Amniotic stem cell (primary cell): ENCODE data around the gene CDH13.
"Not testable (repeated sequence)": the region's sequence is repeated elsewhere in the genome, so short reads cannot be mapped to it uniquely, and the experiment has no call there.

Experiments used
- DNase-seq: peaks from one replicate; lab custom pipeline; 2025; lab: John Stamatoyannopoulos, UW

Gene CDH13

DNA sequence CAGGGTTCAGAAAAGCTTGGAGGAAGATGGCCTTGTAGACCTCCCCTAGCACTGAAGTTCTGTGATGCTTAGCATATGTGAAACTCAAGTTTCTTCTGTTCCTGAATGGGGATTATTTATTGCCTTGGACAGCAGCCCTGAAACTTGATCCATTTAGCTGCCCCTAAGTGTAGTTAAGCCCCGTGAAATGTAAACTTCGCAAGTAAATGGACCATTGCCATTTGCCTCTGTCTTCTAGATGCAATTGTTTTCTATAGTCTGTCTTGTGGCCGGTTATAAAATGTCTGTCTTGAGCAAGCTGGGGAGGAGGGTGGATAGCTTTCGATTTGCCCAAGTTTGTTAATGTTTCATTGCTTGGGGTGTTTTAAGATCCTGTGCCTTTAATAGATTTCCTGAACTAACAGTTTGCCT is 261.8 kb downstream of the CDH13 start:
- peak; percentile 16 for DNase-seq

DNA sequence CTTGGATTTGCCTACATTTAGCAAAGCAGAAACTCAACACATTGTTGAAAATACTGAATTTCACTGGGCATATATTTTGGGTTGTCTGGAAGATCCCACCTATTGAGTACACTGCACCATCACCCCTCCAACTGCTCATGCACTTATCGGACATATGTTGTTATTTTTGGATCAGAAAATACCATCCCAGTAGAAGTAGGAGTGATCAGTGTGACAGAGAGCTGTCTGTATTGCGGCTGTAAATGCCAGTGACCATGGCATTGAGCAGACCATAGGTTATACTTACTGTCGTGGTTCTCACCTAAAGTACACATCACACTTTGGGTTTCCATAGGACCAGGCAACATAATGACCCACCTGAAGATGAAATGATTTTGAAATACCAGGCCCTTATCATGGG is 264.7 kb downstream of the CDH13 start:
- DNase-seq = no peak

DNA sequence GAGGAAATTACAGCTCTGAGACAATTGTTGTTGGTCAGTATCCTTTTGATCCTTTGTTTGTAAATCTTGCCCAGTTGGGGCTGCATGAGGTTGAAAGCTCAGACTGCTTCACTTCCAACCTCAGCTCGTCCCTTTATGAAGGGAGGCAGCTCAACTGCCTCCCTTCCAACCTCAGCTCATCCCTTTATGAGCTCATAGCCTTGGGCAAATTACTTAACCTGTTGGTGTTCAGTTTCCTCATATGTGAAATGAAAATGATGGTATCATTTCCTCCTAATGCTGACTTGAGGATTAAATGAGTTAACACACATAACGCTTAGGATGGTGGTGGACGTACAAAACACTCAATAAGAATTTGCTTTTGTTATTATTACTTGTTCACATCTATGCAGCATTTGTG is 265.1 kb downstream of the CDH13 start:
- DNase-seq = no peak

DNA sequence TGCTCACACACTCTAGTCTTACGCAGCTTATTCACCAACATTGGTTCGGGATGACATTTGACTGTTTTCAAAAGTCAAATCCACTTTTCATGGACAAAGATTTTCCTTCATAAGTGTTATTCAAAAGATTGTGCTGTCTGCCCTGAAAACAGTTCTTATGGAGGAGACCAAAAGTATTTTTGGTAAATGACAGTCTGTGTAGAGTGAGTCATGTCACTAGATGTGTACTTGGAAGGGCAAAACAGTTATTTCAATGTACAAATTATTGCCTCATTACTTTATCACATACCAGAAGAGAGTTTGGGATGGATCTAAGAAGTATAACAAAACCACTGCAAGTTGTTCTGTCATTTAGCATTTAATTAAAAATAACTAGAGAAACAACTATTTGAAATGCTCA is 265.6 kb downstream of the CDH13 start:
- no peak for DNase-seq

DNA sequence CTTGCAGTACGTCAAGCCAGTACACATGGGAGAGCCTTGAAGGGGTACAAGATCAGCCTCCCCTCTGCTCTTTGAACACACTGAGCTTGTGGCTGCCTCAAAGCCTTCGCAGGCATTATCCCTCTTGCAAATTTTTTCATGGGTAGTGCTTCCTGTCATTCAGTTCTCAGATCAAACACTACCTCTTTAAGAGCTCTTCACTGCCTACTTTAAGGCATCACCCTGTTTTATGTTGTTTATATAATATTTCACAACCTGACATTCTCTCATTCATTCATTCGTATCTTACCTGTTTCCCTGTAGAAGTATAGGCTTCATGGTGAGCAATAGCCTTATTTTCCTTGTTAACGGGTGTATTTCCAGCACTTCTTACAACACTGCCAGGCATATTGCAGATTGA is 269.1 kb downstream of the CDH13 start:
- DNase-seq = no peak

DNA sequence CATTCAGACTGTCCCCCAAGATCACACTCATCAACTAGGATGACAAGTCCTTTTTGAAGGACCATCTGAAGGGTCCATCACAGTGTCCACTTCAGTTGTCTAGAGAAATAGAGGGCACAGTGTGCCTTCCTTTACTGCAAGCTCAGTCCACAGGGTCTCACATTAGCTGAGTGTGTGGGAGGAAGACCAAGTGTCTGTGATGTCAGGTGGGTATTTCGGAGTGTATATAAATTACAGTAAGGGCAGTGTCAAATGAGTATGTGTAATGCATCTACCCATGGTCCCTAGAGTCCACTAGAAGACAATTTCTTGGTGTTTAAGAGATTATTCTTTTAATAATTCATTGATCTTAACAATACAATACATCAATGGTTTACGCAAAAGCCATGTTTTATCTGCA is 272.2 kb downstream of the CDH13 start:
- no peak for DNase-seq

DNA sequence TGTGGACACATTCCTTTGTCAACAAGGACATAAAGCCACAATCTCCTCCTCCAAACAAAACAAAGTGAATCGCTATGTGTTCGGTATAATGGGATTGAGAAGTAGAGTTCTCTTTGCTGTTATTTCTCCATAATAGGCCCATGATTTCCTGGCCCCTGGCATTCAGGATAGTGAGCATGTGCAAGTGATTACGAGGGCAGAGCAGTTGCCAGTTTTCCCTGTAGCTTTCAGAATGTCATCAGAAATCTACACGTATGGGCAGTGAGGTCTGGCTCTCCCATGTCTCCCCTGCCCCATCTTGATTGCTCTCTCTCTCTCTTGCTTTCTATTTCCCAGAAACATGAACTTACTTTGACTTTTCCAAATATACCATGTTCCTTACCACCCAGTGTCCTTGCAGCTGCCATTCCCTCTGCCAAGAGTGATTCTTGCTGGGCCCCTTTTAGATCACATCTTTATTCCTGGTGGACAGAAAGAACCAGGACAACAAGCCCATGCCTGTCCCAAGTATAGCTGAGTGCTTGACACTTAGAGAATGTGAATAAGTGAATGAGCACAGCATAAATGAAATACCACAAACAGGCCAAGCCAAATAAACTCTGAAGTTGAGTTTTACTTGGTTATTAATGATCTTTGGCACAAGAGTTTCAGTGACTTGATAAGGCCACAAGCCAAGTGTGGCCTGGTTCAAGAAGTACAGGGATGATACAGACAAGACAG is 273.1 kb downstream of the CDH13 start:
- no peak for DNase-seq

DNA sequence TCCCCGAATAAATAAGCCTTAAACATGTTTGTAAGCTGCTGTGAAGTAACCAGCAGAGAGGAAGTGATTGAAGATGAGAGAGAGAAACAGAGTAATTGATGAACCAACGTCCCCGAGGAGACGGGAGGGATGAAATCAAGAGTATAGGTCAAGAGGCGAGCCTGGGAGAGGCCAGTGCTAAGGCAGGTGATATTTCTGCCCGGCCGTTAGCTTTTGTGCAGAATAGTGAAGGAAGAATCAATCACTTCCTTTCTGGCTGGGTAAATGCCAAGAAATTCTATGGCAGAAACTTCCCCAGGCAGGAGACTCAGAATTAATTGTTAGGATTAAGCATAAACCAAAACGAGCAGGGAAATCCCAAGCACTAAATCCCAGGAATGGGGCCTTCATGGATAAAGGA is 273.8 kb downstream of the CDH13 start:
- DNase-seq = no peak

DNA sequence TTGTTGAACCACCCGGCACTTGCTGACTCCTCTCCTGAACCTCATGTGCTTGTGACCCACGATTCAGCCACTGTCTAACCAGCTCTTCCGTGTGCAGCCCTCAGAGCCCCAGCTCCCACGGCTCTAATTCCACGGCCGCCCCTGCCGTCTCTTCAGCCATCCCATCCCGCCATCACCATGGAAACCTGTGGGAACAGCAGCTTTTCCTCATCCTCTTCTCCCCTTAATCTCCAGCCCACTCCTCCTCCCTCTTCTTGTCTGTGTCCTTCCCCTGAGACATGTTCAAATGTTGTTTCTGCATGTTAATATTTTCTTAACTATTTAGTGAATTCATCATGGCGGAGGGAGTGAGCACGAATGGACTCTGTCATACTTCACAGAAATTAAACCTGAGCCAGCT is 285.2 kb downstream of the CDH13 start:
- DNase-seq = no peak

DNA sequence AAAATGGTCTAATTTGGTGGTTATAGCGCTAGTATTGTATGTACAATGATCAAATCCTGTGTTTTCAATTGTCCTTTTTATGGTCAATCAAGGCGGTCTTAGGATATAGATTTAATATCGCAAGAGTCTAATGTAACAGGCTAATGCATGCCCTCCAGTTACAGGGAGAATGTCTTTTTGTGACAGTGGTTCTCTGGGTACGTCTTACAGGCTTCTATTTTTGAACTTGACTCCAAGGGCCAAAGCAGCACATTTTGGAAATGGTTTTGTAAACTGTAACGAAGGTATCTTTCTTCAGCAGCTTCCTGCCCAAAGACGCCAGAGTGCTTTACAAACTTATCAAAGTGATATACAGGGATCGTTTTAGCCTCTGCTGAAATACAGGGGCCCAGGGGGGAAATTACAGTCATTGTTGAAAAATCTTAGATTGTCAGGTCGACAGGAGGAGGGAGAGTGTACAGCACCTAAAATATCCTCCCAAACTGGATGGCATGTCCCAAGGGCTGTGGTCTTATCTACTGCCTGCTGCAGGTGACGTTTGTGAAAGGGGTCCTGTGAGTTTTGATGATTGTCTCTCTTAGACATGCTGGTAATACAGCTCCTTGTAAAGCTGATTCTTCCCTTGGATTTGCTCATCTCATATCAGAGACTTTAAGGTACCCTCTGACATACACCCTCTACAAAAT is 288.5 kb downstream of the CDH13 start:
- no peak for DNase-seq

DNA sequence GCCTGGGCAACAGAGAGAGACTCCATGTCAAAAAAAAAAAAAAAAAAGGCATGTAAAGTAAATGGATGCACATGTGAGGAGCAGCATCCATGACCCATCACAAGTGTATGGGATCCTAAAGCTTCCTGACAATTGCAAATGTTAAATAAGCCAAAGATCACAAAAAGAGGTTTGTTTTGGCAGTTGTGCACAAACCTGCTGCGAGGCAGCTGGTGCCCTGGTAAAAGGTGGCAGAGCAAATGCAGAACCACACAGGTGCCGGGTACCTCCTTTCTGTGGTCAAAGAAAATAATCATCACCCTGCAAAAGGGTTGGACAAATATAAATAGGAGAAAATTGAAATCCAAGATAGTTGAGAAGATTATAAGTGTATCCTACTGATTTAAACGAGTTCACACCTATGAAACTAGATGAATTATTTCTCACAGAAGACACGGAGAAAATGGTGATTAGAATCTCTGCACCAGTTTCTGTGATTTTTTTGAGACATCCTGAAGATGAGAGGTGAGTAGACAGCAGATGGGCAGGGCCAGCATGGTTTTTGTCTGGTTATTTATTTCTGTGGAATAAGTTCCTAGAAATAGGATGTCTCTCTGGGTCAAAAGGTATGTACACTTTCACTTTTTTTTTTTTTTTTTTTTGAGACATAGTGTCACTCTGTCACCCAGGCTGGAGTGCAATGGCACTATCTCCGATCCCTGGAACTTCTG is 291.3 kb downstream of the CDH13 start:
- DNase-seq = no peak

DNA sequence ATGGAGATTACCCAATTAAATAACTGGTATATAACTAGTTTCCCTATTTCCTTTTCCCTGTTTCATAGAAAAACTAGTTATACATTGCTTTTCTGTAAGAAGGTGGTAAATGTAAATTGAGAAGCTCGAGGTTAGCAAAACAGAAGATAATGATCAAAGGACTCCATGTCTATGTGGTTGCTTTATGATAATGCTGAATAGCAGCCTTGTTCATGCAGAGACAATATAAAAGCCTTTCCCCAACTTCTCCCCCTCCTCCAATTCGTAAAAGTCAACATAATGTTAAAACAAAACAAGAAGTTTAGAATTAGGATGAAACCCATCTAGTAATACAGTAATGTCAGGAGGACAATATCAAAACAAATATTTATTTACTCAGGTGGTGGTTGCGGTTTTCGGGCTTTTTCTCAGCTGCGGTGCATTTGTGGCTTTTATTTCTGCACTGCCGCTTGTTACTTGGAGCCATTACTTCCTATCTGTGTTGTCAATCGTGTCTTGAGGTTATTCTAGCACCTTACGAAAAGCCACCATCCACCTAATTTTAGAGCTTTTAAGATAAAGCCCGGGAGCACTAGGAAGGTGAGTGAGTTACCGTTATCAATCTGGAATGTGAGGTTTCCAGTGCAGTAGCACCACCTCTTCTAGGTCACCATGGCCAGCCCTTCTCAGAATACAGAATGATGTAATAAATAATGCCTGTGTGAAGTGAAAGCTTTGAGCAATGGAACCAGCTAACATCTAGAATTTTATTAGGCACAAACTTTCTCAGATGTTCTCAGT is 297.5 kb downstream of the CDH13 start:
- DNase-seq = no peak

DNA sequence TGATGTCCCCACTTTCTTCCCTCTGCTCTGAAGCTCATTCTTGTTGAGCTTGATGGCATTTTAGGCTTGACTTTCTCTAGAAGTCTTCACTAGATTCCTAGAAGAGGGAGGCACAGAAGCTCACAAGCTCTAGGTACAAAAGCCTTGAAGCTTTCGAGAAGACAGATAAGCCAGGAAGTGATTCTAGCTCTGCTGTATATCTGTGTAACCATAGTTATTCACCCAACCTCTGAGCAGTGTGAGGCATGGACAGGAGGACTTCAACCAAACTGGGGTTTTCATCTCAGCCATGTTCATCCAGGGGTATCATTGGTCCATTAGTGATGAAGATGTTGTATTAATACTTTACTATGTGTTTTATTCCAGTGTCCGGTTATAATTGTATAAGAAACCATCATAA is 299.7 kb downstream of the CDH13 start:
- no peak for DNase-seq

DNA sequence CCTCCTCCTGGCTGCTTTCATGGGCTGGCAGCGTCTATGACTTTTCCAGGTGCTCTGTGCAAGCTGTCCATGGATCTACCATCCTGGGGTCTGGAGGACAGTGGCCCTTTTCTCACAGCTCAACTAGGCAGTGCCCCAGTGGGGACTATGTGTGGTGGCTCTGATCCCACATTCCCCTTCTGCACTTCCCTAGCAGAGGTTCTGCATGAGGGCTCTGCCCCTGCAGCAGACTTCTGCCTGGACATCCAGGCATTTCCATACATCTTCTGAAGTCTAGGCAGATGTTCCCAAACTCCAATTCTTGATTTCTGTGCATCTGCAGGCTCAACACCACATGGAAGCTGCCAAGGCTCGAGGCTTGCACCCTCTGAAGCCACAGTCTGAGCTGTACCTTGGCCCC is 307.2 kb downstream of the CDH13 start:
- not testable (repeated sequence) for DNase-seq

DNA sequence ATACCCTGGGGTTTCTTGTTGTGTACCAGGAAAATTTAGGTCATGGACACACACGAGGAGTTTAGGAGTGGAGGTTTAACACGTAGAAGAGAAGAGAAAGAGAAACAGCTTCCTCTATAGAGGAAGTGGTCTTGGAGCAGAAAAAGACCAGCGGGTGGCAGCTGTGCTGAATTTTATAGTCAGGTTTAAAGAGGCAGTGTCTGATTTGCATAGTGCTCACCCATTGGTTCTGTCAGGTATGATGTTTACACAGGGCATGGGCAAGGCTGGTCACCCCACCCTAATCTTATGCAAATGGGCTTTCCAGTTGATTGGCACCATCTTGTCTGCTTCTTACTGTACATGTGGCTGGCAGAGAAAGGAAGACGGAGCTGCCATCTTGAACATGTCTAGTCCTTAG is 309.0 kb downstream of the CDH13 start:
- no peak for DNase-seq

DNA sequence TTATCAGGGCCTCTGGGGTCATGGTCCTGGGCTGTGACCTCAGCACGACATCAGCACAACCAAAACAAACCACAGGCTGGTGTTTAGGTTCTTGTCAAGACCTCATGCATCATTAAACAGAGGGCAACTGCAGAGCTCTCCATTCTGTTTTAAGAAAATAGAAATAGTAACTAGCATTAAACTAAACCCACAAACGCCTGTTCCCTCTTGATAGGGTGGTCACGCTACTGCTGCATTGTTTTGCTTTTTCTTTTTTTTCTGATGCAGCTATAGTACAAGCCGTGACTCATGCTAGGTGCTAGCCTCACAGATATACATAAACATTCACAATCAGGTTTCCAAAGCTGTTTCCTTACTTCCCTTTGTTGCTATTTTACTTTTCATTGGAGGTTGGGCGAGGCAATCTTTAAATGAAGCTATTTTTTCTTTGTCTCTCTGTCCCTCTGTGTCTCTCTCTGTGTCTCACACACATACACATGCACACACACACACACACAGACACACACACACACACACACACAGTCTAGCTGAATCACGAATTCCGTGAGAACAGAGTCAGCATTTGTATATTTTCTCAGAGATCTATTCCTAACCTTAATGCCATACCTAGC is 310.3 kb downstream of the CDH13 start:
- DNase-seq = peak; percentile 10

DNA sequence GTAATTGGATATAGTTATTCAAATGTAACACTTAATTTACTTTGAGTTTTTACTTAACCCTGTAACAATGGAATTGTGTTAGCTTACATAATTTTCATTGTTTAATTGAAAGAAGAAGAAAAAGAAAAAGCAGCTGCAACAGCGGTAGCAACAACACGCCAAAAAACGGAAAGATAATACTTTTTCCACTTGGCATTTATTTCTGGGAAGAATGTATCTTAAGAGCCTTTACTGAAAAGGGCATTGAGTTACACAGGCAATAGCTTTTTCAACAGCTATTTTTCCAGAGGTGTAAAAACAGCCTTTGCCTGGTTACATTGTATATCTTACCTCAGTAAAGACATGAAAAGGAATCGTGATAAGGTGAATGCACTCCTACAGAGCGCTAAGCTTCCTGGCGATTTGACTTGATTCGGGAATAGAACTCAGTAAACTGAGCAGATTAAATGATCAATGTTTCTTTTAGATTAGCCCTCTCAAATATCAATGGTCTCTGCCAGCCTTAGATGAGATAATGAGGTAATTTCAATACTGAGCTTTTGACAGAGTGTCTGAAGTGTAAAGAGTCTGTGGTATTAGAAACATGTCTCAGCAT is 311.3 kb downstream of the CDH13 start:
- DNase-seq = no peak

DNA sequence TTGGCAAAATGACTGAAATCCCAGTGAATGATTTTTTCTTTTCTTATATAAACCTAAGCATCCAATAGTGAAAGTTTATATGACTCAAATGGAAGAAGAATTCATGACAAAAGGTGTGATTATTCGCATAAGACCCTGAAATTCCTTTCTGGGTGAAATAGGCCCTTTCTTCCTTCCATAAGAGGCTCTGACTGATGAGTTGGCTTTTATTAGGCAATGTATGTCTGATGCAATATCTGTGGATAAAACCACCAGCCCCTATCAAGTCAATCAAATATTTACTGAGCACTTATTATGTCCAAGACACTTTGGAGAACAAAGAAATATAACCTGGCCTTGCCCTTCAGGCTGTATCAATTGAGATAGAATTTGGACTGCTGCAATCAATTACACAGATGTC is 316.6 kb downstream of the CDH13 start:
- DNase-seq = no peak

DNA sequence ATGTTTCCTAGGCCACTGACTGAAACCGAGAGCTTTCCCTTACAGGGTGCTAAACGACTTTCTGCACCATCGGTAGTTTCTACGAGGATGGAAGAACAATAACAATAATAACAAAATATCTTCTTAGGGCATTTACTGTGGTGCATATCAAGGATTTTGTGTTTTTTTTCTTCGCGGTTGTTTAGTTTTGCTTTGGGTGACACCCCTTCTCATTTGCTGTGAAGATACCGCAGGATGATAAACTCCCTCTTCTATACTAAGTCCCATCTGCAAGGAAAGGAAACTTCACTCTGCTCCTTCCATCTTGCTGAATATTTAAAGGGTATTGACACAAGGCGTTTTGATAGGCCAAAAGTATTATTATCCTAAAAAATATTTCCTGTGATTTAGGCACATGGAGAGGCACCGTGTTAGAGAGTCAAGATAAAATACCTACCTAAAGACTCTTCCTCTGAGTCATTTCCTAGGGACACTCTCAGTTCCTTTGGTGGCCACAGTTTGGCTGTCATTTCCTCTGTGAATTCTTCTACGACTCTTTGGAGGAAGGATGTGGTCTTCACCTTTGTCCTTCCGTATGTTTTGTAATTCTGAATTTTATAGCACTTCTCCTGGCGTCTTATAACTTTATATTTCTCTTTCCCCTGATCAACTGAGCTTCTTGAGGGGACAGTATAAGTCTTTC is 318.8 kb downstream of the CDH13 start:
- DNase-seq = no peak

DNA sequence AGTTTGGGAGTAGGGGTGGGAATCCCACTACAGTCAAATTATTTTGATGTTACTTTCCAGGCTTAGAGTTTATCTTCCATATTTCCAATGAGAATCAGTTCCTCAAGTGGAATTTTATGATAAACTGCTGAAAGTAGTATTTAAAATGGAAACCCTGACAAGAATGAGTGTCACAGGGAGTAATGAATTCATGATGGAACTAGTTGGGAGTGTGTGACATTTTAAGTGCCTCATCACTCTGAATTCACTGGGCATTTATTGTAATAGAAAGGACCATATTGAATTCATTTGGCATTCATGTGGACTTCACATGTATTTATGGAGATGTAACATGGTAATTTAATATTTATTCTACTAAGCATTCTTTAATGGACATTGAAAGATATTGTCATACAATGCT is 320.9 kb downstream of the CDH13 start:
- DNase-seq = no peak

DNA sequence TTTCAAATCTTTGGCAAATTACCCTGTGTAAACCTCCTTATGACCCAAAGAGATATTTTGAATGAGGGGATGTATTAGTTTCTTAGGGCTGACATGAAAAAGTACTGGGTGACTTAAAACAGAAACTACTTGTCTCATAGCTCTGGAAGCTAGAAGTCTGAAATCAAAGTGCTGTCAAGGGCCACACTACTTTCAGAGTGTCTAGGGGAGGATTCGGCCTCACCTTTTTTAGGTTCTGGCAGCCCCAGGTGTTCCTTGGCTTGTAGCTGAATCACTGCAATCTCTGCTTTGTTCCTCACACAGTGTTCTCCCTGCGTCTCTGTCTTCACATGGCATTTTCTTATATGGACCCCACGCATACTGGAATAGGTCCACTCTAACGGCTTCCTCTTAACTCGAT is 322.2 kb downstream of the CDH13 start:
- DNase-seq = no peak
